HUES48 (cell line): ENCODE measurements around the gene SLC8B1.

ENCODE experiments used
- H3K27ac ChIP-seq: one replicate; pipeline ENCODE4 v1.7.0; 2013; ENCODE audit warnings: low read depth, low read length, inconsistent platforms
- H3K27me3 ChIP-seq: 2 replicates; pipeline ENCODE4 v1.6.1; 2013; ENCODE audit warnings: mild to moderate bottlenecking, low read length; ENCODE audit not compliant: control insufficient read depth, insufficient read depth
- H3K36me3 ChIP-seq: 2 replicates; pipeline ENCODE4 v1.6.1; 2013; ENCODE audit warnings: low read length; ENCODE audit not compliant: control insufficient read depth, insufficient read depth
- H3K4me1 ChIP-seq: 2 replicates; pipeline ENCODE4 v1.6.1; 2013; ENCODE audit warnings: mild to moderate bottlenecking, low read length; ENCODE audit not compliant: control insufficient read depth, insufficient read depth
- H3K4me3 ChIP-seq: 2 replicates; pipeline ENCODE4 v1.5.1; 2013; ENCODE audit warnings: mild to moderate bottlenecking, low read depth, low read length
- H3K9ac ChIP-seq: 2 replicates; pipeline ENCODE4 v1.6.1; 2013; ENCODE audit warnings: mild to moderate bottlenecking, low read depth, low read length, moderate library complexity
- H3K9me3 ChIP-seq: 2 replicates; pipeline ENCODE4 v1.6.1; 2013; ENCODE audit warnings: low read length; ENCODE audit not compliant: control insufficient read depth, insufficient read depth

Gene SLC8B1

DNA sequence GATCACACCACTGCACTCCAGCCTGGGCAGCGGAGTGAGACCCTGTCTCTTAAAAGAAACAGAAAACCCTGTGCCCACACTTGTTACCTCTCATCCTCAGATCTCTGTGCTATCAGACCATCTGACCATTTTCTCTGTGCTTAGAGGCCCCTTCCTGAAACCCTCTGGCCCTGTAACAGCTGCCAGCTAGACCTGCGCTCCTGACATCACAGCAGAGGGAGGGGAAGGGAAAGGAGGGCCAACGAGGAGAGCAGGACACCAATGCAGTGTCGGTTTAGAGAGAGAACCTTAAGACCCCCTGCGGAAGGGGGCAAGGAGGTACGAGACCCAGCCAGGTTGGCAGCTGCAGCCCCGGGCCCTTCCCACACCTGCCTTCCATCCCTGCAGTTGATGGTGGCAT lies 42.4 kb downstream of the SLC8B1 start:
- H3K9ac ChIP-seq = no peak overlapping the region
- no peak overlapping the region for H3K27ac ChIP-seq
- no peaks in the 10 kb centered on the region for H3K9me3 ChIP-seq
- no peaks in the 10 kb centered on the region for H3K27me3 ChIP-seq
- H3K4me3 ChIP-seq = no peak overlapping the region
- no peaks in the 10 kb centered on the region for H3K4me1 ChIP-seq
- H3K36me3 ChIP-seq = peaks cover 11% of the 10 kb centered on the region; the same call in 1 of the 2 replicates

- no peaks in the 10 kb centered on the region for H3K9me3 ChIP-seq
- no peaks in the 10 kb centered on the region for H3K4me1 ChIP-seq
- no peaks in the 10 kb centered on the region for H3K27me3 ChIP-seq
- H3K9ac ChIP-seq = no peak overlapping the region
- H3K27ac ChIP-seq = no peak overlapping the region
- H3K36me3 ChIP-seq = peaks cover 13% of the 10 kb centered on the region; the same call in 1 of the 2 replicates
- H3K4me3 ChIP-seq = no peak overlapping the region
These were observed 42.8 kb downstream of the SLC8B1 start for GRCh38 chr12:113292091-113292490.

DNA sequence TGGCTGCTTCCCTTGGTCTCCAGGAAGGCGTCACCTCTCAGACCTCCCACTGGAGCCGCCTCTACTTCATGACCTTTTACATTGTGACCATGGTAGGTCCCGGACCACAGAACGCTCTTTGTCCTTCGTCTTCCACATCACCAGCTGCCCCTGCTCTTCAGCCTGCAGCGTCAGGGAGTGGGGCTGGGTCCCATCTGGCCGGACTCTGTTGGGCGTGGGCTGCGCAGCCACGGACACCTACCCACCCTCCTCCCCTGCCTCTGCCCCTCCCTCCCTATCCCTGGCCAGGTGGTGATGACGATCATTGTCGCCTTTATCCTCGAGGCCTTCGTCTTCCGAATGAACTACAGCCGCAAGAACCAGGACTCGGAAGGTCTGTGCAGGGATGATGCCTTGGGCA lies 43.3 kb downstream of the SLC8B1 start:
- Histone ChIP-seq H3K27ac (no peak overlapping the region), H3K4me1 (no peaks in the 10 kb centered on the region), H3K4me3 (no peak overlapping the region), H3K27me3 (no peaks in the 10 kb centered on the region), H3K36me3 (peaks cover 17% of the 10 kb centered on the region), H3K9me3 (no peaks in the 10 kb centered on the region), H3K9ac (no peak overlapping the region)

DNA sequence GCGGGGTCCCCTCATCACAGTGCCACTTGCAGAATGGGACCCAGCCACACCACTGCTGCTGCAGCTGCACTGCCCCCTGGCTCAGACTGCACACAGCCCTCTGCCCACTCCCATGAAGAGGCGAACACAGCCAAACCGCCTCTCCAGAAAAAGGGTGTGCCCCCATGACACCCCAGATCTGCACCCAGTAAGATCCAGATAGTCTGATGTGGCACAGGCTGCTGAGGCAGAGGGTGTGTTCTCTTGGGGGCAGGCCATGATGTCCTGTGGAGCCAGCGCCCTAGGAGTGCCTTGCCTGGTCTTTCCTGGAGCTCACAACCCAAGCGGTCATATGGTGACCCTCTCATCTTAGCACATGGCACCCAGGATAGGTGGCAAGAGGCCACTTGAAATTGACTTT lies 44.4 kb downstream of the SLC8B1 start:
- no peak overlapping the region for H3K27ac ChIP-seq
- no peaks in the 10 kb centered on the region for H3K9me3 ChIP-seq
- H3K9ac ChIP-seq = no peak overlapping the region
- peaks cover 17% of the 10 kb centered on the region for H3K36me3 ChIP-seq
- no peaks in the 10 kb centered on the region for H3K27me3 ChIP-seq
- H3K4me1 ChIP-seq = no peaks in the 10 kb centered on the region
- no peak overlapping the region for H3K4me3 ChIP-seq

GRCh38 chr12:113289361-113289760 lies 45.5 kb downstream of the SLC8B1 start:
- Histone ChIP-seq H3K9me3 (no peaks in the 10 kb centered on the region), H3K9ac (no peak overlapping the region), H3K27ac (no peak overlapping the region), H3K4me1 (no peaks in the 10 kb centered on the region), H3K4me3 (no peak overlapping the region), H3K27me3 (no peaks in the 10 kb centered on the region), H3K36me3 (peaks cover 25% of the 10 kb centered on the region)

- no peak overlapping the region for H3K9ac ChIP-seq
- H3K9me3 ChIP-seq = no peaks in the 10 kb centered on the region
- no peak overlapping the region for H3K4me3 ChIP-seq
- no peaks in the 10 kb centered on the region for H3K27me3 ChIP-seq
- H3K4me1 ChIP-seq = no peaks in the 10 kb centered on the region
- H3K27ac ChIP-seq = no peak overlapping the region
- peaks cover 25% of the 10 kb centered on the region for H3K36me3 ChIP-seq
These were observed 47.0 kb downstream of the SLC8B1 start for GRCh38 chr12:113287899-113288282.

DNA sequence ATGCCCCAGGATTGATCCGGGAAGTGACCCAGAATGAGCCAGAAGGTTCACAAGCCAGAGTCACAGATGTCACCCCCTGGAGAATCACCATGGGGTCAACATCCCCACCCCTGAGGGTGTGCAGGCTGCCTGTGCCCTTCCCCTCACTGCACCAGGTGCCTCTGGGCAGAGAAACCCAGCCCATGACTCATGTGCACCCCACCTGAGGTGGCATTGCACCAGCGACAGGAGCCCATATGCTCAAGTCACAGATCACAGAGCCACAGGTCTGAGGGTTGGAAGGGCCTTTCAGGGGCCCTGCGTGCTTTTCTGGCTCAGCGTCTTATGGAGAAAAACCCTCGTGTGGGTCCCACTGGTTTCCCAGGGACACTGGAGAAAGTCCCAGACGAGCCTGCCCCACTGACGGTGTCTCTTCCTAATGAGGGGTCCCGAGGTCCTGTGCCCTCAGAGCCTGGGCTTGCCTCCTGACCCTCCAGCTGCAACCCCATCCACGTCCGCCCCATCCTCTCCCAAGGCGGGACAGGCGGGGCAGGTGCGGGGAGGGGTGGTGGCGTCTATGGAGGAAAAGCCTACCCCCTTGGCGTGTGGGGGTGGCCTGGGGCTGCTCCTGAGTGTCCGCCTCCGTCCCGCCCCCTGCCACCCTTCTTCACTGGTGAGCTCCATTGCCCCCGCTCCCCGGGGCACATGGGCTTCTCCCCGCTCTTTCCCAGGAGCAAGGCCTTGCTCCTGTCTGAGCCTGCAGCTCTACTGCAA lies 47.6 kb downstream of the SLC8B1 start:
- no peaks in the 10 kb centered on the region for H3K9me3 ChIP-seq
- H3K4me3 ChIP-seq = no peak overlapping the region
- H3K36me3 ChIP-seq = peaks cover 25% of the 10 kb centered on the region
- H3K27me3 ChIP-seq = no peaks in the 10 kb centered on the region
- no peak overlapping the region for H3K27ac ChIP-seq
- H3K9ac ChIP-seq = no peak overlapping the region
- H3K4me1 ChIP-seq = no peaks in the 10 kb centered on the region

DNA sequence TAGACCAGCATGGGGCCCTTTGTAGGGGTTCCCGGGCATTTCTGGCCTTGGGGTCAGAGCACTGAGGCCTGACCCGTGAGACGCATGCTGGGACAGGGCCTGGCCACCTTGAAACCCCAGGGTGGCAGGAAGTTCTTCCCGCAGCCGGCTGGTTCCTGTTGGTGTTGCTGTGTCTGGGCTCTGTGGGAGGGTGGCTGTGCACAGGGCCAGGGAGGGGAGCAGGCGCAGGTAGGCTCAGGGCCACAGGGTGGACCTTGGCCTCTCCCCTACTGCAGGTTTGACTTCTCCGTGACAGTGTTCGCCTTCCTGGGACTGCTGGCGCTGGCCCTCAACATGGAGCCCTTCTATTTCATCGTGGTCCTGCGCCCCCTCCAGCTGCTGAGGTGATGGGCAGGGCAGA lies 48.2 kb downstream of the SLC8B1 start:
- no peak overlapping the region for H3K9ac ChIP-seq
- H3K36me3 ChIP-seq = peaks cover 25% of the 10 kb centered on the region

GRCh38 chr12:113285679-113286610 lies 49.0 kb downstream of the SLC8B1 start:
- H3K36me3 ChIP-seq = peaks cover 25% of the 10 kb centered on the region
- H3K4me1 ChIP-seq = no peaks in the 10 kb centered on the region
- no peak overlapping the region for H3K9ac ChIP-seq
- no peak overlapping the region for H3K27ac ChIP-seq
- no peaks in the 10 kb centered on the region for H3K9me3 ChIP-seq
- H3K27me3 ChIP-seq = no peaks in the 10 kb centered on the region
- H3K4me3 ChIP-seq = no peak overlapping the region

More for the DNA sequence above, 48.2 kb downstream of the SLC8B1 start:
- Histone ChIP-seq H3K9me3 (no peaks in the 10 kb centered on the region), H3K4me1 (no peaks in the 10 kb centered on the region), H3K27me3 (no peaks in the 10 kb centered on the region), H3K4me3 (no peak overlapping the region), H3K27ac (no peak overlapping the region)

- Histone ChIP-seq H3K27ac (no peak overlapping the region), H3K9me3 (no peaks in the 10 kb centered on the region), H3K36me3 (peaks cover 15% of the 10 kb centered on the region), H3K27me3 (no peaks in the 10 kb centered on the region), H3K4me1 (no peaks in the 10 kb centered on the region), H3K9ac (no peak overlapping the region), H3K4me3 (no peak overlapping the region)
These were observed 50.2 kb downstream of the SLC8B1 start for GRCh38 chr12:113284751-113285150.

DNA sequence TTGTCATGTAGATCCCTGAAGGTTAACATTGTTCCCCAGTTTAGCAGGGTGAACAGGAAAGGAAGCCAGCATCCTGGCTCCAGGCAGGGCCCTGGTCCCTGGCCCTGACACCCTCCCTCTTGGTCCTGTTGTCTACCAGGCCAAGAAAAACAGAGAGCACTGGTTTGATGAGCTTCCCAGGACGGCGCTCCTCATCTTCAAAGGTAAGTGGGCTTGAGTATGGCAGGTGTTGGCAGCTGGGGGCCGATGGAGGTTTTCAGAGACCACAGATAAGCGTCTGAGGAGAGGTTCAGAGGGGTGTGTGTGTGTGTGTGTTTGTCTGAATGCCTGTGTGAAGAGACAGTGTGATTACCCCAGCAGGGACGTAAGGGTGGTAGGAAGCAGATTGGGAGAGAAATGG lies 56.3 kb downstream of the SLC8B1 start:
- H3K36me3 ChIP-seq = peaks cover 5% of the 10 kb centered on the region; the same call in 1 of the 2 replicates
- no peaks in the 10 kb centered on the region for H3K4me1 ChIP-seq
- no peak overlapping the region for H3K27ac ChIP-seq
- H3K9ac ChIP-seq = no peak overlapping the region
- no peaks in the 10 kb centered on the region for H3K9me3 ChIP-seq
- no peaks in the 10 kb centered on the region for H3K27me3 ChIP-seq
- no peak overlapping the region for H3K4me3 ChIP-seq
